ENCODE results near the gene BTF3L4.
"Not testable (repeated sequence)": the region's sequence is repeated elsewhere in the genome, so short reads cannot be mapped to it uniquely, and the experiment has no call there.

The BTF3L4 gene

DNA sequence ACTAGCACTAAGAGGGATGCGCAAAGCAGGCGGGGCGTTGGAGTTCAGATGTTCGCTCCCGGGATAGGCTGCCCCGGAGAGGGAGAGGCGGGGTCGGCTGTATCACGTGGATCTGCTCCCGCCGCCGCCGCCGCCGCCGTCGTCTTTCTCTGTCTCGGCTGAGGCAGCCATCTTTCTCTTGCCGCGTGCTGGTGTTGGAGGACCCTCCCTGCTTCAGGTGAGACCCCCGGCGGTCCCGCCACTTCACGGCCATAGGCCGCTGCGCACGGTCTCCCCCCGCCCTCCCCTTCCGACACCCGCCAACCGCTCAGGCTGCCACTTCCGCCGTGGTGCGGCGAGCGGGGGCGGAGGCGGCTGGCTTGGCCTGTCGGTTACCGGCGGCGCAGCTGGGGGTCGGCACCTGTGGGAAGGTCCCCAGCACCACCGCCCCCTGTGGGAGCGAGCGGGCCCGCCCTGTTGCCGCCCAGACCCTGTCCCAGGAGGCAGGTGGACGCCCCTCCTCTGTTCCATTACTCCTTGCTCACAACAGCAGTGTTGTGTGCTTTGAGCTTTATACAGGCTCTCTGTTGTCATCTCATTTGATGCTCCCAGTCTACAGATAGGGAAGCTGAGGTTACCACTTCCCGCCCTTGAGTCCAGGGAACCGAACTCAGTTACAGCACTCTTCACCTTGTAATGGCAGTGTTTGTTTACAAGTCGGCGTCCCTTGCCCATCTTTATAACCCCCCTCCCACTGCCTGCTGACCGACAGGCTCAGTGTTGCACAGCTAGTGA lies at the start of gene BTF3L4:
TSS of gene BTF3L4 (plus strand) at position 133 of the 774 bp plus-strand sequence. CDS start 3,553 bp downstream, outside the sequence.
- DNase-seq (ENCODE audit: low read depth in 2 of 2, low spot score in 1 of 2) = peak; percentile 80 to 83

DNA sequence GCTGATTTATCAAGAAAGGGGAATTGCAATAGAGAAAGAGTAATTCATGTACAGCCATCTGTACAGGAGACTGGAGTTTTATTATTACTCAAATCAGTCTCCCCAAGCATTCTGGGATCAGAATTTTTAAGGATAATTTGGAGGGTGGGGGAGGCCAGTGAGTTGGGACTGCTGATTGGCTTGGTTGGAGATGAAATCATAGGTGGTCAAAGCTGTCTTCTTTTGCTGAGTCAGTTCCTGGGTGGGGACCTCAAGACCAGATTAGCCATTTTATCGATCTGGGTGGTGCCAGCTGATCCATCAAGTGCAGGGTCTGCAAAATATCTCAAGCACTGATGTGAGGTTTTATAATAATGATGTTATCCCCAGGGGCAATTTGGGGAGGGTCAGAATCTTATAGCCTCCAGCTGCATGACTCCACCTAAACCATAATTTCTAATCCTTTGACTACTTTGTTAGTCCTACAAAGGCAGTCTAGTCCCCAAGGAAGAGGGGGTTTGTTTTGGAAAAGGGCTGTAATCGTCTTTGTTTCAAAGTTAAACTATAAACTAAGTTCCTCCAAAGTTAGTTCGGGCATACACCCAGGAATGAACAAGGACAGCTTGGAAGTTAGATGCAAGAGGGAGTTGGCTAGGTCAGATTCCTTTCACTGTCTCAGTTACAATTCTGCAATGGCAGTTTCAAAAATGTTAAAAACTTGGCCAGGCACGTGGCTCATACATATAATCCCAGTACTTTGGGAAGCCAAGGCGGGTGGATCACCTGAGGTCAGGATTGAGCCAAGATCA lies 48.7 kb upstream of the BTF3L4 start:
- no peak for DNase-seq (ENCODE audit: low read depth in 2 of 2, low spot score in 1 of 2)

GRCh38 chr1:52008071-52008809 lies 47.9 kb upstream of the BTF3L4 start:
- no peak for DNase-seq (ENCODE audit: low read depth in 2 of 2, low spot score in 1 of 2)

DNA sequence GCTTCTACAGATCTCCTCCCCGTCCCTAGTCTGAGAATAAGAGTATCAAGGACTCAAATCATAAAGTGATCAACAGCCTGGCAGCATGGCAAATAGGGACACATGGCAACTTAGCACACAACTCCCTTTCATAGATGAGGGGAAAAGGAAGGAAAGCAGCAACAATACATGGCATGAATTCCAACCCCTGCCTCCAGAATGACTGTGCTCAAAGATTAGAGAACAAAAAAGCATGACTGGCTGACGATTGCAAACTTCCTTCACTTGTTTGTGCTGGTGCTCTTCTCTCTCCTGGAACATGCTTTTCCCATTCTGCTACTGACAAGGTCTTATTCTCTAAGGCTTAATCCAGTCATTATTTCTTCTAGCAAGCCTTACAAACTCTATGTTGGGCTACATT lies 34.0 kb upstream of the BTF3L4 start:
- DNase-seq (ENCODE audit: low read depth in 2 of 2, low spot score in 1 of 2) = no peak

GRCh38 chr1:52026278-52026677 lies 29.8 kb upstream of the BTF3L4 start:
- no peak for DNase-seq (ENCODE audit: low read depth in 2 of 2, low spot score in 1 of 2)

DNA sequence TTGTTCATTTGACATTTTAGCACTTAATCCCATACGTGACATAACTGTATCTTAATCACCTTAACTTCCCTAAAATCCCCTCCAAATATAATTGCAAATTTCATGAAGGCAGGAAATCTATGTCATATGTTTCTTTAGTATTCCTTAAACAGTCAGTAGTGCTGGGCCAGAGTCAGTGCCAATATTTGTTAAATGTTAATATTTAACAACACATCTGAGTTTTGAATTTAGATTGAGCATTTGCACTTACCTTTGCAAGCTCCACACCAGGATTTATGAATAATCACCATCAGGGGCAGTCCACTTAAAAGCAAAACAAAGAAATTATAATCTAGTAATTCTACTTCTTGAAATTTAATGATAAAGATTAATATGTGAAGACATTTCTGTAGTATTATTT lies 27.8 kb upstream of the BTF3L4 start:
- no peak for DNase-seq (ENCODE audit: low read depth in 2 of 2, low spot score in 1 of 2)

- not testable (repeated sequence) for DNase-seq (ENCODE audit: low read depth in 2 of 2, low spot score in 1 of 2)
These were observed 27.3 kb upstream of the BTF3L4 start for GRCh38 chr1:52028839-52029238.

DNA sequence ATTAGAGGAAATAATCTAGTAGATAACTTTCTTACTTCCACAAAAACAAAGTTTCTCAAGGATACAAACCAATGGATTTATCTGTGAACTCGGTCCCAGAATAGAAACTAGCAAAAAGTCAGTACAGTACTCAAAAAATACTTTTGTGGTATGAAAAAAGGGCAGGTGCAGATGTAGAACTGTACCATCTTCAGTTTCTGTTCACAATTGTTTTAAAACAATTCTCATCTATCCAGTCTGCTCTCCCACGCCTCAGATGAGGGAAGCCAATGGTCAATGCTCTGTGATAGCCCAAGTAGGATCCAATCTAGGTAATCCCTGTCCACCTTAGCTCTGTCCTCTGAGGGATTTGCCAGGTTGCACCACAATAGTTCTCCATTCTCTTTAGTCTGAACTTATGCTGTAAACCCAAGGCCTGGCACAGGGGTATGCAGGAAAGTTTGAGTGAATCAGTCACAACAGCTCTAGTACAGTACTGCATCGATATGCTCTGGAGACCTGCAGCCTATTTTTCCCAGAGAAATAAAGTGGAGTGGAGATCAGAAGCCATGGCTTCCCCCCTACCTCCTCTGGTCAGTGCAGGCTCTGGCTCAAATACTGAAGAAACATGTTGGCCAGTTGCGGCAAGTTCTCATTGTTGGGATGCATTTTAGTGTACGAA lies 23.8 kb upstream of the BTF3L4 start:
- DNase-seq (ENCODE audit: low read depth in 2 of 2, low spot score in 1 of 2) = no peak

DNA sequence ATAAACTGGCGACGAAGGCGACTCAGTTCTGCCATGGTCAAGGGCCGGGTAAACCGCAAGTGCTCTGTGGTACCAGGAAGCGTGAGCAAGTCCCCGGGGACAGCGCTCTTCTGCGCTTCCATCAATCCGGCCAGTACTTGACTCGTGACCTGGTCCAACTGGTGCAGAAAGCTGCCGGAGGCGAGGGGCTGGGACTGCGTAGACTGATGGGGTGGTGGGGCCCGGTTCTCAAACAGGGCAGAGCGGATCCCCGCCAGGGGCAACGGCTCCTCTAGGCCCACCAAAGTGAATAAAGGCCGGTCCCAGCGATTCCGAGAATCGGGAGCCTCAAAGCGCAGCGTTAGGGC lies 23.3 kb upstream of the BTF3L4 start:
- no peak for DNase-seq (ENCODE audit: low read depth in 2 of 2, low spot score in 1 of 2)

DNA sequence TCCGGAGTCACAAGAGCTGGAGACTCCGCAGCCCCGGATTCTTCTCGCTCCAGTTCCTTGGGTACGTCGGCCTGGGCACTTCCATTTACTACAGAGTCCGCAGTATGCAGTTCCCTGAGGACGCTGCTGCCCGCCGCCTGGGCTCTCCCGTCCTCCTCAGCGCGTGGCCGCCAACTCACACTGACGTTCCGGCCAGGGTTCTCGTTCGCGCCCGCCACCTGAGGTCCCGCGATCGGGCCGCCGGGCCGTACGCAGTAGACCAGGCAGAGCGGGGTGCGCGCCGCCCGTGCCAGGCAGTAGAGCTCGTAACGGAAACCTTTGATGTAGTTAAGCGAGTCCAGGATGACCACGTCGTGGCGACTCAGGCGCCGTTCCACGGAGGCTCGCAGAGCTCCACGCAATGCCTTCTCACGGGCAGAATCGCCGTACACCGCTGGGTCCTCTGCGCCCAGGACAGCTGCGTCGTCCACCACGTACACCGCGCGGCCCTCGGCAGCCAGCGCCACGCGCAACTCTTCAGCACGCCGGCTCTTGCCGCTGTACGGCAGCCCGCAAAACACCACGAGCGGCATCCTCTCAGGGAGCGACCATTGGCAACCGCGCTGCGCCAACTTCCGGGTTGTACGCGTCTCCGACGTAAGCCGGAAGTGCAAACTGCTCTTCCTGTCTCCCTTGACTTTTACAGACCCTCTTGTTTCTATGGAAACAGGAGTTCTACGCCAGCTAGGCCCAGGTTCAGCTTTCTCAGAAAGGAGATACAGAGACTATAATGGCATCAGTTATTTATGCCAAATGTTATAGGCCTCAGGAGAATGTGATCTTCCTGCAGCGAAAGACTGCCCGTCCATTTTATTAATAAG lies 22.7 kb upstream of the BTF3L4 start, which contains the start of gene KTI12:
TSS of gene KTI12 (minus strand) at position 621 of the 860 bp plus-strand sequence. CDS start at position 572, 49 bp downstream.
- DNase-seq (ENCODE audit: low read depth in 2 of 2, low spot score in 1 of 2) = peak; percentile 66 to 76

- DNase-seq (ENCODE audit: low read depth in 2 of 2, low spot score in 1 of 2) = no peak
These were observed 22.1 kb upstream of the BTF3L4 start for GRCh38 chr1:52034050-52034384.

DNA sequence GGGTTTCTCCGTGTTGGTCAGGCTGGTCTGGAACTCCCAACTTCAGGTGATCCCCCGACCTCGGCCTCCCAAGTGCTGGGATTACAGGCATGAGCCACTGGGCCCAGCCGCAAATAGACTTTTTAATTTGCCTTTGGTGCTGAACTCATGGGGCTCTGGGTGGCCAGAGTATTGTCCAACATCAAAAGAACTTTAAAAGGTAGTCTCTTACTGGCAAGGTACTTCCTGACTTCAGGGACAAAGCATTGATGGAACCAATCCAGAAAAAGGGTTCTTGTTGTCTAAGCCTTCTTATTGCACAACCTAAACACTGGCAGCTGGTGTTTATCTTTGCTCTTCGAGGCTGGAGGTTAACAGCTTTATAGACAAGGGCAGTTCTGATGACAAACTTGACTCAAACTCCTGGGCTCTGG lies 18.7 kb upstream of the BTF3L4 start:
- DNase-seq (ENCODE audit: low read depth in 2 of 2, low spot score in 1 of 2) = no peak

DNA sequence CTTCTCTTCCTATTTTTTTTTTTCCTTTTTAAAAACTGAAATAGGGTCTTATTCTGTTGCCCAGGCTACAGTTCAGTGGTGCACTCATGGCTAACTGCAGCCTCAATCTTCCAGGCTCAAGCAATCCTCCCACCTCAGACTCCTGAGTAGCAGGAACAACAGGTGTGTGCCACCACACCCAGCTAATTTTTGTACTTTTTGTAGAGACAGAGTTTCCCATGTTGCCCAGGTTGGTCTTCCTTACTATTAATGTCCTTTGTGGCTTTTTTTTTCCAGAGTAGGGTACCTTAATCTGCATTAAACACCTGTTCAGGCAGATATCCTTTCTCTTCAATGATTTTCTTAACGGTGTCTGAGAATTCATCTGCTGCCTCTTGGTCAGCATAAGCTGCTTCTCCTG lies 18.2 kb upstream of the BTF3L4 start:
- DNase-seq (ENCODE audit: low read depth in 2 of 2, low spot score in 1 of 2) = no peak

GRCh38 chr1:52041551-52042185 lies 14.4 kb upstream of the BTF3L4 start:
- no peak for DNase-seq (ENCODE audit: low read depth in 2 of 2, low spot score in 1 of 2)

DNA sequence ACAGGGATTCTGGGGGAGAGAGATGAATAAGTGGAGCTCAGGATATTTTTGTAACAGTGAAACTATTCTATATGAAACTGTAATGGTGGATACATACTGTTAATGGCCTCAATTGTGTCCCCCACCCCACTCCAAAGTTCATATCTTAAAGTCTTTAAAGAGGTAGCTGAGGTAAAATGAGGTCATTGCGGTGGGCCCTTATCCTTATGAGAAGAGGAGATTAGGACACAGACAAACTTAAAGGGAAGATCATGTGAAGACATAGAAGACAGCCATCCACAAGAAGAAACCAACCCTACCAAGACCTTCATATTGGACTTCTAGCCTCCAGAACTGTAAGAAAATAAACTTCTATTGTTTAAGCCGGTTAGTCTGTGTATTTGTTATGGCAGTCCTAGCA lies 10.9 kb upstream of the BTF3L4 start:
- no peak for DNase-seq (ENCODE audit: low read depth in 2 of 2, low spot score in 1 of 2)

DNA sequence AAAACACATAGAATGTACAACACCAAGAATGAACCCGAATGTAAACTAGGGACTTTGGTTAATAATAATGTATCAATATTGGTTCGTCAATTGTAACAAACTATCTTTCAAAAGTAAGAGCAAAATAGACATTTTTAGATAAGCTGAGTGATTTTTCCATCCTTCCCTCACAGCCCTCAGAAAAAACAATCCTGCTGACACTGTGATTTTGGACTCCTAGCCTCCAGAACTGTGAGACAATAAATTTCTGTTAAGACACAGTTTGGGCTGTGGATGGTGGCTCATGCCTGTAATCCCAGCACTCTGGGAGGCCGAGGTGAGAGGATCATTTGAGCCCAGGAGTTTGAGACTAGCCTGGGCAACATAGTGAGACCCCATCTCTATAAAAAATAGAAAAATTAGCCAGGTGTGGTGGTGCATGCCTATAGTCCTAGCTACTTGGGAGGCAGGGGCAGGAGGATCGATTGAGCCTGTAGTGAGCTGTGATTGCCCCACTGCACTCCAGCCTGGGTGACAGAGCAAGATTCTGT lies 10.4 kb upstream of the BTF3L4 start:
- DNase-seq (ENCODE audit: low read depth in 2 of 2, low spot score in 1 of 2) = not testable (repeated sequence)

GRCh38 chr1:52049337-52049736 lies 6.8 kb upstream of the BTF3L4 start:
- DNase-seq (ENCODE audit: low read depth in 2 of 2, low spot score in 1 of 2) = not testable (repeated sequence)

GRCh38 chr1:52053862-52054261 lies 2.2 kb upstream of the BTF3L4 start:
- DNase-seq (ENCODE audit: low read depth in 2 of 2, low spot score in 1 of 2) = no peak

DNA sequence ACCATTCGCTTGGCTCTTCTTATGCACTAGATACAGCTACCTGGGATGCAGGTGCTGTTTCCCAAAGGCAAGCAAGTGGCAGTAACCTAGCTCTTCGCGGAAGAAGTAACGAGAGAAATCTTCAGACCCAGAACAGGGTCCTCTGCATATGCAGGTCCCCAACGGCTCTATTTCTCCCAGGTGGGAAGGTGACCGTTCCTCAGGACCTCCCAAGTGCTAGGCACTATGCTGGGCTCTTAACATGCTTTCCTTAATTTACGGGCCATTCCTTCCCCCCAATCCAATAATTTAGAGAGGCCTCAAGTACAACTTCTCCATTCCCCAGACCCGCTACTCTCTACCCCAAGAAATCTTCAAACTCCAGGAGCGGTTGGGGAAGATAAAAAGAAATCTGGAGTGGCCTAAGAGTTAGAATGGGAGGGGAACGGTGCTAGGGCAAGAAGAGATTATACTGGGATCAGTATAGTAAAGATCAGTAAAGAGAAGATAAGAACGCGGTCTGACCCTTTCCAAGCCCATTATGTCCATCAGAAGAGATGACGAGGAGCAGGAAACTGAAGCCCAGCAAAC lies 1.5 kb upstream of the BTF3L4 start:
- no peak for DNase-seq (ENCODE audit: low read depth in 2 of 2, low spot score in 1 of 2)

All from stimulated activated CD8-positive, alpha-beta memory T cell treated with anti-CD3 and anti-CD28 coated beads, Interleukin-4, amount 100 ng/mL, for 1 hour (primary cell).